ENCODE results near the gene SAPCD2. TPM values are rescaled to one million over a fixed set of nuclear protein-coding genes. Genes with fewer than 3 reads are reported as not detected.

SAPCD2 gene
- total RNA-seq, 2 experiments from 2014 or later, result 13.5 to 13.7 TPM

GRCh38 chr9:137106662-137107250 lies 36.4 kb upstream of the SAPCD2 start:
- Mint-ChIP-seq H3K4me3 (no peak overlapping the region), H3K27me3 (no peaks in the 10 kb centered on the region), H3K27ac (no peak overlapping the region), H3K9me3 (no peaks in the 10 kb centered on the region), H3K36me3 (ENCODE audit: low read depth) (peaks cover 10% of the 10 kb centered on the region), H3K4me1 (ENCODE audit: low read depth) (no peaks in the 10 kb centered on the region)
- POLR2A ChIA-PET, result interaction anchor here (0.5 to 1.4 kb wide), 4 partner anchors 8 to 88 kb away, joined by 3 to 6 read pairs (median 3); no protein-coding TSS in a partner anchor
- ATAC-seq (no peak), DNase-seq (no peak)
- TF ChIP-seq CTCF (IDR thresholded peaks at IDR 0.05), result no peak
- CTCF ChIA-PET, result interaction anchor here (1.2 to 1.3 kb wide), 2 partner anchors 37 to 107 kb away, joined by 3 read pairs; partner anchors contain the start of gene SAPCD2
- intact Hi-C loops (cut with micrococcal nuclease), result no loop called here

- Mint-ChIP-seq H3K27ac (no peak overlapping the region), H3K9me3 (no peaks in the 10 kb centered on the region), H3K4me1 (ENCODE audit: low read depth) (no peaks in the 10 kb centered on the region), H3K4me3 (no peak overlapping the region), H3K36me3 (ENCODE audit: low read depth) (peaks cover 10% of the 10 kb centered on the region), H3K27me3 (no peaks in the 10 kb centered on the region)
- CTCF ChIA-PET, result interaction anchor here (1.3 kb wide), 1 partner anchor 108 kb away, joined by 3 read pairs; no protein-coding TSS in a partner anchor
- POLR2A ChIA-PET, result interaction anchor here (1.3 to 1.4 kb wide), 2 partner anchors 10 to 24 kb away, joined by 5 to 6 read pairs; no protein-coding TSS in a partner anchor
- no peak for TF ChIP-seq CTCF (IDR thresholded peaks at IDR 0.05)
- intact Hi-C loops (cut with micrococcal nuclease), result no loop called here
- no peak for ATAC-seq
- no peak for DNase-seq
Measured at GRCh38 chr9:137105814-137106661, 35.7 kb upstream of the SAPCD2 start.

GRCh38 chr9:137103206-137103999 lies 33.0 kb upstream of the SAPCD2 start:
- Mint-ChIP-seq H3K36me3 (ENCODE audit: low read depth) (peaks cover 10% of the 10 kb centered on the region), H3K4me1 (ENCODE audit: low read depth) (no peaks in the 10 kb centered on the region), H3K9me3 (no peaks in the 10 kb centered on the region), H3K27ac (no peak overlapping the region), H3K4me3 (no peak overlapping the region), H3K27me3 (no peaks in the 10 kb centered on the region)
- ATAC-seq (no peak), DNase-seq (no peak)
- CTCF ChIA-PET, result no interaction called here
- POLR2A ChIA-PET, result no interaction called here
- no peak for TF ChIP-seq CTCF (IDR thresholded peaks at IDR 0.05)
- intact Hi-C loops (cut with micrococcal nuclease), result no loop called here

- peaks cover 19% of the 10 kb centered on the region for H3K36me3 Mint-ChIP-seq (ENCODE audit: low read depth)
- H3K4me1 Mint-ChIP-seq (ENCODE audit: low read depth), result peaks cover 21% of the 10 kb centered on the region
- H3K27me3 Mint-ChIP-seq, result no peaks in the 10 kb centered on the region
- H3K4me3 Mint-ChIP-seq, result no peak overlapping the region
- TF ChIP-seq CTCF (IDR thresholded peaks at IDR 0.05), result no peak
- ATAC-seq (no peak), DNase-seq (no peak)
- H3K27ac Mint-ChIP-seq, result no peak overlapping the region
- ChIA-PET POLR2A (interaction anchor here (0.7 kb wide), 1 partner anchor 8 kb away, joined by 3 read pairs; no protein-coding TSS in a partner anchor), CTCF (interaction anchor here (0.6 kb wide), 1 partner anchor 311 kb away, joined by 3 read pairs; no protein-coding TSS in a partner anchor)
- H3K9me3 Mint-ChIP-seq, result no peaks in the 10 kb centered on the region
- intact Hi-C loops (cut with micrococcal nuclease), result no loop called here
Measured at GRCh38 chr9:137099231-137099630, 28.9 kb upstream of the SAPCD2 start.
